ENCODE data around the gene HSD17B12. TPM values are rescaled to one million over a fixed set of nuclear protein-coding genes. Genes with fewer than 3 reads are reported as not detected.

The HSD17B12 gene
- total and polyA plus RNA-seq, 11 donors = 40.5 to 114 (median 70.0) TPM

DNA sequence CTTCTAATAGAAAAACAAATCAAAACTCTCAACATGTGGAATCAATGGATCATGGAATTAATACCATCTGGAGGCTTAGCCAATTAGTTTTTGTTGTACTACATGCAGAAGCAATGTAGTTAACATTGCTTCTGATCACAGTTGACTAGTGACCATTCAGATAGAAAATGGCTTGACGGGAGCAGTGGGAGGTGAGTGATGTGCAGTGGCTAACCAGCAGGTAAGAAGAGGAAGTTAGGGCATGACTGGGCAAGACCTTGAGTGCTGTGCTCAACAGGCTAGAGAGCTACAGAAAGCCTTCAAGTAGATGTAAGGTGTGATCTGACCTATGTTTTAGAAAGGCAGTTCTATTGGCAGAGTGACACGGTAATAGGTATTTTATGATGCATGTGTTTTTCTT is 139.4 kb downstream of the HSD17B12 start:
- intact Hi-C loops (cut with DNase I) = loop anchor here in 1 of 10 donors (10.0 kb wide), 1 partner anchor 245 kb away; no protein-coding TSS in a partner anchor
- ATAC-seq = no peak
- no peaks in the 10 kb centered on the region for H3K9me3 ChIP-seq
- WGBS, 4 donors = 97 to 100% (median 99%) methylated on average over 2 of the region's 2 CpGs
- H3K4me1 ChIP-seq = no peaks in the 10 kb centered on the region
- peaks cover 0 to 48% (median 27%) of the 10 kb centered on the region in 9 donors for H3K36me3 ChIP-seq
- H3K27ac ChIP-seq = no peak overlapping the region
- TF ChIP-seq, protein P1, sequence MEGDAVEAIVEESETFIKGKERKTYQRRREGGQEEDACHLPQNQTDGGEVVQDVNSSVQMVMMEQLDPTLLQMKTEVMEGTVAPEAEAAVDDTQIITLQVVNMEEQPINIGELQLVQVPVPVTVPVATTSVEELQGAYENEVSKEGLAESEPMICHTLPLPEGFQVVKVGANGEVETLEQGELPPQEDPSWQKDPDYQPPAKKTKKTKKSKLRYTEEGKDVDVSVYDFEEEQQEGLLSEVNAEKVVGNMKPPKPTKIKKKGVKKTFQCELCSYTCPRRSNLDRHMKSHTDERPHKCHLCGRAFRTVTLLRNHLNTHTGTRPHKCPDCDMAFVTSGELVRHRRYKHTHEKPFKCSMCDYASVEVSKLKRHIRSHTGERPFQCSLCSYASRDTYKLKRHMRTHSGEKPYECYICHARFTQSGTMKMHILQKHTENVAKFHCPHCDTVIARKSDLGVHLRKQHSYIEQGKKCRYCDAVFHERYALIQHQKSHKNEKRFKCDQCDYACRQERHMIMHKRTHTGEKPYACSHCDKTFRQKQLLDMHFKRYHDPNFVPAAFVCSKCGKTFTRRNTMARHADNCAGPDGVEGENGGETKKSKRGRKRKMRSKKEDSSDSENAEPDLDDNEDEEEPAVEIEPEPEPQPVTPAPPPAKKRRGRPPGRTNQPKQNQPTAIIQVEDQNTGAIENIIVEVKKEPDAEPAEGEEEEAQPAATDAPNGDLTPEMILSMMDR (IDR thresholded peaks at IDR 0.05) = no peak
- no peak for TF ChIP-seq POLR2A (IDR thresholded peaks at IDR 0.05)
- no peaks in the 10 kb centered on the region for H3K27me3 ChIP-seq
- DNase-seq = no peak
- H3K4me3 ChIP-seq = no peak overlapping the region

DNA sequence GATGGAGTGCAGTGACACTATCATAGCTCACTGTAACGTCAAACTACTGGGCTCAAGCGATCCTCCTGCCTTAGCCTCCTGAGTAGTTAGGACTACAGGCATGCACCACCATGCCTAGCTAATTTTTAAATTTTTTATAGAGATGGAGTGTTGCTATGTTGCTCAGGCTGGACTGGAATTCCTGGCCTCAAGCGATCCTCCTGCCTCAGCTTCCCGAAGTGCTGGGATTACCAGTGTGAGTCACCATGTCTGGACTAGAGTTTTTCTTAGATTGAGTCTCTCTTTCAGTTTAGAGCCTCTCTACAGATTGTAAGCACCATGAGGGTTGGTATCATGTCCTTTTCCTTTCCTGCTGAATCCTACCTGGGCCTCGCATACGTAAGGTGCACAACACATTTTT is 142.8 kb downstream of the HSD17B12 start:
- Histone ChIP-seq H3K27ac (no peak overlapping the region), H3K27me3 (no peaks in the 10 kb centered on the region), H3K36me3 (peaks cover 0 to 33% (median 5%) of the 10 kb centered on the region in 9 donors), H3K4me1 (no peaks in the 10 kb centered on the region), H3K4me3 (no peak overlapping the region), H3K9me3 (no peaks in the 10 kb centered on the region)
- ATAC-seq (no peak), DNase-seq (no peak)
- no peak for TF ChIP-seq POLR2A (IDR thresholded peaks at IDR 0.05)
- TF ChIP-seq, protein P1 (IDR thresholded peaks at IDR 0.05) = no peak
- 94 to 99% (median 97%) methylated on average over 6 of the region's 6 CpGs for WGBS, 4 donors
- intact Hi-C loops (cut with DNase I) = no loop called here

DNA sequence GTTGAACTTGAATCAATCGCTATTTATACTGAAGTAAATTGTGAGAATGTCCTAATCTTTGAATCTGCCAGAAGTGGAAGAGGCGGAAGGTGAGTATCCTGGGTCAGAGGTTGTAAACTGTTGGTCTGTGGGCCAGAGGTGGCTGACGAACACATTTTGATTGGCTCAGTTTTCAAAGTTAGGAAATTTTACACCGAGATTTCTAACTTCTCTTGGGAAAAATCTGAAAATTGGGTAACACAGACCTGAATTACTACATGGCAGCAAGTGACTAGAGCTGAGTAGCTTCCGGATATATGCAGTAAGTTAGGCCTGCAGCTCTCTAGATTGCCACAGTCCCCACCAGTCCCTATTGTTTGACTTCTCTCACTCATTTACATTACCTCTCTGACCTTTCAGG is 143.3 kb downstream of the HSD17B12 start:
- ATAC-seq (no peak), DNase-seq (no peak)
- Histone ChIP-seq H3K27me3 (no peaks in the 10 kb centered on the region), H3K36me3 (peaks cover 0 to 33% (median 5%) of the 10 kb centered on the region in 9 donors), H3K4me1 (peaks cover 0 to 2% (median 0%) of the 10 kb centered on the region in 12 donors), H3K27ac (no peak overlapping the region), H3K4me3 (no peak overlapping the region), H3K9me3 (no peaks in the 10 kb centered on the region)
- no peak for TF ChIP-seq POLR2A (IDR thresholded peaks at IDR 0.05)
- TF ChIP-seq, protein P1 (IDR thresholded peaks at IDR 0.05) = no peak
- intact Hi-C loops (cut with DNase I) = no loop called here
- WGBS, 4 donors = 93 to 97% (median 96%) methylated on average over 5 of the region's 5 CpGs

DNA sequence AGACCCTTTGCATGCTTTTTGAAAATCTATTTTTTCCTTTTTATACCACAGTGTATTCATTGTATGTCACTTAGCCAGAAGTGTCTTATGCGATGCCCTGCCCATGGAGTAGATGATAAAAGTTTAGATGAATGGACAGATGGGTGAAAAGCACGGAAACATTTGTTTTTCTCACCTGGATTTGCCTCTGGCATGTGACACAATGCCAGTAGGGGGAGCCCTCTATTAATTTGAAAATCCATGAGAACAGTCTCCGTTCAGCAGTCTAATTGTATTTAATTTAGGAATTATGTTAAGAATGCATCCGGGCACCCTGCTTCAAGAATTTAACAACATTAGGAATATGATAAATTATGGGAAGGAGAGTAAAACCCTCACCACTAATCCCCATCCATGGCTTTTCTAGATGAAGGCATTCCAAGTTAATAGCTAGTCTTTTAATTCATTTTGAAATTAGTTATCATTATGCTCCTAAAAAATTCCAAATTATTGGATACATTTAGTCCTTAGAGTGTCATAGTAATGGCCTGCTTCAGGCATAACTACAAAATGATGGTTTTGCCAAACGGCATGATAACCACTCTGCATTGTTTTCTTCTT is 144.8 kb downstream of the HSD17B12 start:
- DNase-seq = no peak
- no peaks in the 10 kb centered on the region for H3K27me3 ChIP-seq
- no peak for ATAC-seq
- intact Hi-C loops (cut with DNase I) = no loop called here
- peaks cover 0 to 5% (median 0%) of the 10 kb centered on the region in 12 donors for H3K4me1 ChIP-seq
- 52 to 62% (median 54%) methylated on average over 5 of the region's 5 CpGs for WGBS, 4 donors
- no peak overlapping the region for H3K27ac ChIP-seq
- no peak overlapping the region for H3K4me3 ChIP-seq
- no peaks in the 10 kb centered on the region for H3K9me3 ChIP-seq
- H3K36me3 ChIP-seq = peaks cover 0 to 19% (median 2%) of the 10 kb centered on the region in 9 donors
- no peak for TF ChIP-seq POLR2A (IDR thresholded peaks at IDR 0.05)
- TF ChIP-seq, protein P1 (IDR thresholded peaks at IDR 0.05) = peak; percentile 38 to 66 (median 54)
